Measurements from ENCODE around the gene TOMM7. TPM values are rescaled to one million over a fixed set of nuclear protein-coding genes. Genes with fewer than 3 reads are reported as not detected.

The TOMM7 gene
- total and polyA plus RNA-seq, 10 of the 15 experiments (the other 5 are each of a cell fraction or from before 2014, with no cell fraction given): 151 to 1,497 (median 322) TPM

GRCh38 chr7:22842973-22843372 is 20.3 kb upstream of the TOMM7 start:
- in situ Hi-C loops (cut with MboI): no loop called here
- no peaks in the 10 kb centered on the region for H3K27me3 ChIP-seq (replicated peaks in 1 of 2; ENCODE audit: control insufficient read depth in 2 of 2, insufficient read depth in 2 of 2, low read length in 1 of 2)
- ChIA-PET CTCF (interaction anchor here (1.0 kb wide), 1 partner anchor 213 kb away, joined by 4 read pairs; no protein-coding TSS in a partner anchor), SMC1A (ENCODE audit: uncharacterized antibody, unreplicated experiment) (interaction anchor here (0.8 kb wide), 1 partner anchor 13 kb away, joined by 3 read pairs; no protein-coding TSS in a partner anchor), POLR2A (no interaction called here), RAD21 (ENCODE audit: unreplicated experiment) (no interaction called here)
- TF ChIP-seq GATAD2B (conservative IDR thresholded peaks at IDR 0.05; ENCODE audit: low read depth): no peak
- no peak for TF ChIP-seq CBX5 (IDR thresholded peaks at IDR 0.05; ENCODE audit: low read depth)
- no peak for TF ChIP-seq CBFB (IDR thresholded peaks at IDR 0.05; ENCODE audit: low read depth)
- no peak for TF ChIP-seq TCF7 (IDR thresholded peaks at IDR 0.05; ENCODE audit: borderline replicate concordance)
- no peak for TF ChIP-seq ZBTB33 (IDR thresholded peaks at IDR 0.05)
- no peak for TF ChIP-seq ZNF217 (IDR thresholded peaks at IDR 0.05)
- TF ChIP-seq CTCF (IDR thresholded peaks at IDR 0.05 in 2 of 3, conservative IDR thresholded peaks at IDR 0.05 in 1 of 3; ENCODE audit: control insufficient read depth in 2 of 3, extremely low read depth in 1 of 3, insufficient read depth in 1 of 3, low read depth in 3 of 3, low read length in 3 of 3): no peak
- TF ChIP-seq PKNOX1 (IDR thresholded peaks at IDR 0.05): no peak
- TF ChIP-seq ZBED1 (IDR thresholded peaks at IDR 0.05; ENCODE audit: borderline replicate concordance): no peak
- no peak for TF ChIP-seq CREB1 (IDR thresholded peaks at IDR 0.05; ENCODE audit: low read depth)
- no peak for TF ChIP-seq BCL11A (IDR thresholded peaks at IDR 0.05; ENCODE audit: low read depth, low read length)
- no peak overlapping the region for H2AFZ ChIP-seq (ENCODE audit: control insufficient read depth, low read depth, low read length)
- DNase-seq (ENCODE audit: low read depth, low spot score) (no peak), ATAC-seq (no peak), FAIRE-seq (no peak)
- H3K79me2 ChIP-seq (ENCODE audit: control insufficient read depth, insufficient read depth, low read length): no peaks in the 10 kb centered on the region
- BruUV-seq (replicated peaks): no TSS peak
- no peak overlapping the region for H3K4me2 ChIP-seq (ENCODE audit: control insufficient read depth, insufficient read depth)
- H3K27ac ChIP-seq (ENCODE audit: control insufficient read depth, insufficient read depth): no peak overlapping the region
- H3K9me3 ChIP-seq (replicated peaks; ENCODE audit: control insufficient read depth, insufficient read depth, low read length): no peaks in the 10 kb centered on the region
- H3K4me1 ChIP-seq (ENCODE audit: control insufficient read depth, insufficient read depth, low read length): no peaks in the 10 kb centered on the region
- H4K20me1 ChIP-seq (ENCODE audit: control insufficient read depth, insufficient read depth): no peaks in the 10 kb centered on the region
- no peak overlapping the region for H3K4me3 ChIP-seq
- 53% methylated on average over 5 of the region's 5 CpGs for WGBS (ENCODE audit: insufficient coverage, insufficient replicate concordance, low lambda C conversion rate, missing lambda C conversion rate)
- intact Hi-C loops (cut with micrococcal nuclease; ENCODE audit: unreplicated experiment): no loop called here
- no peak overlapping the region for H3K9ac ChIP-seq (ENCODE audit: control insufficient read depth, insufficient read depth, low read length)
- no peaks in the 10 kb centered on the region for H3K36me3 ChIP-seq (ENCODE audit: control insufficient read depth in 2 of 2, insufficient read depth in 2 of 2, low read length in 1 of 2)
